Esophagus muscularis mucosa (tissue), 4 donors: ENCODE data around the gene PODXL2.

Experiments
- EP300 ChIP-seq: sonication (generic); formaldehyde crosslinking; IDR thresholded peaks from one replicate; pipeline ENCODE4 v1.6.1; 2017; ENCODE audit warnings: antibody characterized with exemption
- POLR2A ChIP-seq: fragments of 450-650 bp; IDR thresholded peaks from one replicate; pipeline ENCODE4 v1.6.1; 2017; ENCODE audit warnings: antibody characterized with exemption, moderate library complexity, mild to moderate bottlenecking, low read depth
- POLR2AphosphoS5 ChIP-seq, 2 donors: sonication (generic); formaldehyde crosslinking; IDR thresholded peaks; one replicate each; pipeline ENCODE4 v1.6.1; 2017; ENCODE audit warnings: antibody characterized with exemption in 2 of 2
- TF ChIP-seq, protein P1 (sequence below), 3 experiments: fragments of 200-600 bp in 2 of 3; fragments of 450-650 bp in 1 of 3; sonication (generic) in 2 of 3; IDR thresholded peaks; one replicate each; pipeline ENCODE4 v1.5.1; 2017 to 2019; ENCODE audit warnings: antibody characterized with exemption in 3 of 3, mild to moderate bottlenecking in 2 of 3, moderate library complexity in 1 of 3

DNA sequence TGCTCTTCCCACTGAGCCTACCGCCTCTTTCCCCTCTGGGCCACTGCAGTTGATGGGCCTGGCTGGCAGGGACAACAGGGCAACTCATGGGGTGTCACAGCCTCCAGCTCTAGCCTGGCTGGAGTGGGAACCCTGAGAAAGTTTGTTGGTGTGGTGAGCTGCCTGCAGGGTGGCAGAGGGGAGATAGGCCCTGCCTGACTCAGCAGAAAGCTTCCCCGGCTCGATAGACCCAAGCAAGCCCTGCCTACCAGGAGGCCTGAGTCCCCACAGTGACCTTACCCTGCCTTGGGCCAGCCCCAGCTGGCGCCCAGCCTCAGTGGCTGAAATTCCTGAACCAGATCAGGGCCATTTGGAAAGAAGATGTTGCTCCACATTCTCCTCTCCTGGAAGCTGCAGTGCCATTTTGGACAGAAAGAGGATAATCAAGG lies 73.2 kb downstream of the PODXL2 start:
- TF ChIP-seq, protein P1, sequence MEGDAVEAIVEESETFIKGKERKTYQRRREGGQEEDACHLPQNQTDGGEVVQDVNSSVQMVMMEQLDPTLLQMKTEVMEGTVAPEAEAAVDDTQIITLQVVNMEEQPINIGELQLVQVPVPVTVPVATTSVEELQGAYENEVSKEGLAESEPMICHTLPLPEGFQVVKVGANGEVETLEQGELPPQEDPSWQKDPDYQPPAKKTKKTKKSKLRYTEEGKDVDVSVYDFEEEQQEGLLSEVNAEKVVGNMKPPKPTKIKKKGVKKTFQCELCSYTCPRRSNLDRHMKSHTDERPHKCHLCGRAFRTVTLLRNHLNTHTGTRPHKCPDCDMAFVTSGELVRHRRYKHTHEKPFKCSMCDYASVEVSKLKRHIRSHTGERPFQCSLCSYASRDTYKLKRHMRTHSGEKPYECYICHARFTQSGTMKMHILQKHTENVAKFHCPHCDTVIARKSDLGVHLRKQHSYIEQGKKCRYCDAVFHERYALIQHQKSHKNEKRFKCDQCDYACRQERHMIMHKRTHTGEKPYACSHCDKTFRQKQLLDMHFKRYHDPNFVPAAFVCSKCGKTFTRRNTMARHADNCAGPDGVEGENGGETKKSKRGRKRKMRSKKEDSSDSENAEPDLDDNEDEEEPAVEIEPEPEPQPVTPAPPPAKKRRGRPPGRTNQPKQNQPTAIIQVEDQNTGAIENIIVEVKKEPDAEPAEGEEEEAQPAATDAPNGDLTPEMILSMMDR (IDR thresholded peaks at IDR 0.05) = no peak
- TF ChIP-seq EP300 (no peak), POLR2A (no peak), POLR2AphosphoS5 (IDR thresholded peaks at IDR 0.05) (no peak)
